Left ventricle myocardium superior (tissue), 1 donor: ENCODE results near the gene CRX. TPM values are rescaled to one million over a fixed set of nuclear protein-coding genes. Genes with fewer than 3 reads are reported as not detected.
"Not testable (repeated sequence)": the region's sequence is repeated elsewhere in the genome, so short reads cannot be mapped to it uniquely, and the experiment has no call there.

ENCODE experiments used
- ATAC-seq: fragments of 200-7000 bp; cut with Tn5 transposase; one replicate; pipeline ENCODE4 v1.9.1; 2020; ENCODE audit warnings: mild to moderate bottlenecking, moderate library complexity
- DNase-seq: peaks from one replicate; pipeline ENCODE4 v3.0.0-alpha.2; 2020
- intact Hi-C: fragments of 100-400 bp; cut with micrococcal nuclease; formaldehyde crosslinking; loops from one replicate; pipeline ENCODE4 v1.11.0; 2022
- total RNA-seq: library from RNA; stranded (reverse); fragmentation: NEBNext Ultra II Directional; extraction: Animal tissue kit (Norgen Biotek cat#: 25700); gene quantifications from one replicate; pipeline ENCODE4 v1.2.1, GENCODE V29; 2021
- donor health status: DM: no; HTN: yes; CAD: no; lungs with severe emphysema.

CRX gene
- total RNA-seq, 1 donor from 2014 or later = not detected

- no peak for ATAC-seq
- DNase-seq = no peak
- intact Hi-C loops = no loop called here
These were observed 19.2 kb upstream of the CRX start for GRCh38 chr19:47802521-47803043.

- ATAC-seq, intact Hi-C loops, DNase-seq: not testable (repeated sequence)
These were observed 18.6 kb upstream of the CRX start for GRCh38 chr19:47803148-47803547.

- ATAC-seq, intact Hi-C loops, DNase-seq: not testable (repeated sequence)
These were observed 18.1 kb upstream of the CRX start for GRCh38 chr19:47803671-47804070.

GRCh38 chr19:47804451-47804850 lies 17.3 kb upstream of the CRX start, which contains the start of gene TPRX1:
TSS of gene TPRX1 (minus strand) at chr19:47804551. CDS start at chr19:47804539, 12 bp downstream.
- ATAC-seq, intact Hi-C loops, DNase-seq: not testable (repeated sequence)

GRCh38 chr19:47805313-47805712 lies 16.4 kb upstream of the CRX start:
- no peak for ATAC-seq
- intact Hi-C loops = no loop called here
- DNase-seq = no peak

- ATAC-seq (no peak), DNase-seq (no peak)
- intact Hi-C loops = no loop called here
These were observed 15.3 kb upstream of the CRX start for GRCh38 chr19:47806435-47806834.

GRCh38 chr19:47813304-47813994 lies 8.3 kb upstream of the CRX start:
- intact Hi-C loops = no loop called here
- peak; percentile 83 for DNase-seq
- ATAC-seq = peak; percentile 79

- DNase-seq = no peak
- ATAC-seq = no peak
- intact Hi-C loops = no loop called here
These were observed 7.8 kb upstream of the CRX start for GRCh38 chr19:47813995-47814328.

- DNase-seq, intact Hi-C loops, ATAC-seq: not testable (repeated sequence)
These were observed 5.5 kb upstream of the CRX start for GRCh38 chr19:47816270-47816669.

- DNase-seq, ATAC-seq, intact Hi-C loops: not testable (repeated sequence)
These were observed 3.5 kb upstream of the CRX start for GRCh38 chr19:47818221-47818620.

GRCh38 chr19:47819858-47820257 lies 1.9 kb upstream of the CRX start:
- DNase-seq (no peak), ATAC-seq (no peak)
- intact Hi-C loops = no loop called here

- no peak for ATAC-seq
- no peak for DNase-seq
- intact Hi-C loops = no loop called here
These were observed 1.3 kb upstream of the CRX start for GRCh38 chr19:47820410-47820809.

GRCh38 chr19:47824396-47824795 lies 2.7 kb downstream of the CRX start:
- DNase-seq (no peak), ATAC-seq (no peak)
- intact Hi-C loops = no loop called here

GRCh38 chr19:47826800-47827199 lies 5.1 kb downstream of the CRX start:
- DNase-seq (no peak), ATAC-seq (no peak)
- intact Hi-C loops = no loop called here

GRCh38 chr19:47832723-47833122 lies 11.0 kb downstream of the CRX start:
- DNase-seq (no peak), ATAC-seq (no peak)
- intact Hi-C loops = no loop called here

GRCh38 chr19:47836038-47836437 lies 14.3 kb downstream of the CRX start:
- ATAC-seq (no peak), DNase-seq (no peak)
- intact Hi-C loops = no loop called here

- DNase-seq (no peak), ATAC-seq (no peak)
- intact Hi-C loops = no loop called here
These were observed 17.7 kb downstream of the CRX start for GRCh38 chr19:47839411-47839810.

GRCh38 chr19:47839913-47840312 lies 18.2 kb downstream of the CRX start:
- intact Hi-C loops = no loop called here
- no peak for ATAC-seq
- DNase-seq = no peak

- ATAC-seq = no peak
- DNase-seq = no peak
- intact Hi-C loops = no loop called here
These were observed 21.2 kb downstream of the CRX start for GRCh38 chr19:47842941-47843340.

- ATAC-seq (no peak), DNase-seq (no peak)
- intact Hi-C loops = no loop called here
These were observed 26.7 kb downstream of the CRX start for GRCh38 chr19:47848425-47848822.

GRCh38 chr19:47848823-47849473 lies 27.2 kb downstream of the CRX start:
- intact Hi-C loops = no loop called here
- ATAC-seq (no peak), DNase-seq (peak; percentile 38)
